HepG2 (cell line): ENCODE data around the gene HOMEZ. TPM values are rescaled to one million over a fixed set of nuclear protein-coding genes. Genes with fewer than 3 reads are reported as not detected.

Experiments used
- GABPA ChIP-seq, 2 experiments: IDR thresholded peaks; 2 replicates each; pipeline ENCODE4 v1.6.1; 2011 to 2016; ENCODE audit warnings: low read depth in 2 of 2, low read length in 1 of 2, missing biosample characterization in 1 of 2, missing genetic modification characterization in 1 of 2
- HHEX ChIP-seq: IDR thresholded peaks from 2 replicates; pipeline ENCODE4 v1.6.1; 2016; ENCODE audit warnings: control low read depth
- PAF1 ChIP-seq: IDR thresholded peaks from 2 replicates; pipeline ENCODE4 v1.6.1; 2016; ENCODE audit warnings: missing genetic modification reagents, missing compliant biosample characterization
- RFX3 ChIP-seq: IDR thresholded peaks from 2 replicates; pipeline ENCODE4 v1.6.1; 2016; ENCODE audit warnings: missing biosample characterization, missing genetic modification reagents
- SNAPC2 ChIP-seq: sonication (generic); formaldehyde crosslinking; IDR thresholded peaks from 2 replicates; pipeline ENCODE4 v1.8.1; 2022; ENCODE audit warnings: mild to moderate bottlenecking, missing genetic modification reagents
- U2AF1 ChIP-seq: fragments of 200-400 bp; formaldehyde crosslinking; optimal IDR thresholded peaks from 2 replicates; pipeline ENCODE3; 2017; ENCODE audit warnings: mild to moderate bottlenecking, low read depth, low read length
- UBTF ChIP-seq: sonication (generic); formaldehyde crosslinking; IDR thresholded peaks from 2 replicates; pipeline ENCODE4 v1.4.0; 2020; ENCODE audit warnings: mild to moderate bottlenecking, missing genetic modification reagents
- ZC3H4 ChIP-seq: sonication (generic); formaldehyde crosslinking; IDR thresholded peaks from 2 replicates; pipeline ENCODE4 v1.4.0; 2020; ENCODE audit warnings: missing genetic modification reagents, borderline replicate concordance
- ZNF446 ChIP-seq: sonication (generic); formaldehyde crosslinking; IDR thresholded peaks from 2 replicates; pipeline ENCODE4 v1.5.0; 2020; ENCODE audit warnings: mild to moderate bottlenecking, missing genetic modification reagents
- ZNF547 ChIP-seq: sonication (generic); formaldehyde crosslinking; IDR thresholded peaks from 2 replicates; pipeline ENCODE4 v1.5.1; 2020; ENCODE audit warnings: mild to moderate bottlenecking, missing genetic modification reagents
- ZSCAN21 ChIP-seq: sonication (generic); formaldehyde crosslinking; IDR thresholded peaks from 2 replicates; pipeline ENCODE4 v1.8.0; 2022; ENCODE audit warnings: mild to moderate bottlenecking, missing genetic modification reagents, moderate library complexity, borderline replicate concordance
- polyA plus RNA-seq, 8 experiments: library from polyadenylated mRNA; depleted of rRNA in 3 of 8; stranded (reverse) in 7 of 8; unstranded in 1 of 8; fragments of >200 nt; fragmentation: Illumina TruSeq in 4 of 8; extraction: Trizol in 4 of 8; gene quantifications; 2 replicates each; pipeline versions ENCODE4 v1.2.1 to v1.2.3, GENCODE V29; 2011 to 2016; ENCODE audit warnings: low read depth in 4 of 8, missing spikeins in 1 of 8, mixed read lengths in 1 of 8; ENCODE audit not compliant: insufficient read depth in 1 of 8
- total RNA-seq, 5 experiments: library from RNA; depleted of rRNA; stranded (reverse); fragments of >200 nt; fragmentation: Illumina TruSeq; extraction: Trizol; gene quantifications; 2 replicates each; pipeline ENCODE4 v1.2.3, GENCODE V29; 2016; ENCODE audit warnings: low read depth in 1 of 5
- TF ChIP-seq, protein P1 (sequence below): sonication (generic); formaldehyde crosslinking; IDR thresholded peaks from 2 replicates; pipeline ENCODE4 v1.5.1; 2020; ENCODE audit warnings: mild to moderate bottlenecking, moderate library complexity, missing genetic modification reagents
- TF ChIP-seq, protein P2 (sequence below): sonication (generic); formaldehyde crosslinking; IDR thresholded peaks from 2 replicates; pipeline ENCODE4 v1.5.1; 2020; ENCODE audit warnings: missing genetic modification reagents, mild to moderate bottlenecking, borderline replicate concordance
- TF ChIP-seq, protein P3 (sequence below): sonication (generic); formaldehyde crosslinking; IDR thresholded peaks from 2 replicates; pipeline ENCODE4 v1.5.0; 2020; ENCODE audit warnings: mild to moderate bottlenecking, missing genetic modification reagents
- TF ChIP-seq, protein P4 (sequence below): sonication (generic); formaldehyde crosslinking; IDR thresholded peaks from 2 replicates; pipeline ENCODE4 v1.4.0; 2020; ENCODE audit warnings: mild to moderate bottlenecking, low read depth, missing genetic modification reagents

The HOMEZ gene
- total and polyA plus RNA-seq, 2 of the 13 experiments (the other 11 are each of a cell fraction or from before 2014, with no cell fraction given): 14.5 to 31.8 TPM

GRCh38 chr14:23320584-23321571 lies 34.9 kb upstream of the HOMEZ start, which contains the start of gene PABPN1 (continued):
- TF ChIP-seq PAF1 (CRISPR knock-in tag): peak; percentile 98
- TF ChIP-seq HHEX (CRISPR knock-in tag): peak; percentile 54; the same call in 1 of the 2 replicates
- TF ChIP-seq, protein P1, sequence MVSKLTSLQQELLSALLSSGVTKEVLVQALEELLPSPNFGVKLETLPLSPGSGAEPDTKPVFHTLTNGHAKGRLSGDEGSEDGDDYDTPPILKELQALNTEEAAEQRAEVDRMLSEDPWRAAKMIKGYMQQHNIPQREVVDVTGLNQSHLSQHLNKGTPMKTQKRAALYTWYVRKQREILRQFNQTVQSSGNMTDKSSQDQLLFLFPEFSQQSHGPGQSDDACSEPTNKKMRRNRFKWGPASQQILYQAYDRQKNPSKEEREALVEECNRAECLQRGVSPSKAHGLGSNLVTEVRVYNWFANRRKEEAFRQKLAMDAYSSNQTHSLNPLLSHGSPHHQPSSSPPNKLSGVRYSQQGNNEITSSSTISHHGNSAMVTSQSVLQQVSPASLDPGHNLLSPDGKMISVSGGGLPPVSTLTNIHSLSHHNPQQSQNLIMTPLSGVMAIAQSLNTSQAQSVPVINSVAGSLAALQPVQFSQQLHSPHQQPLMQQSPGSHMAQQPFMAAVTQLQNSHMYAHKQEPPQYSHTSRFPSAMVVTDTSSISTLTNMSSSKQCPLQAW: peak; percentile 97
- TF ChIP-seq, protein P2, sequence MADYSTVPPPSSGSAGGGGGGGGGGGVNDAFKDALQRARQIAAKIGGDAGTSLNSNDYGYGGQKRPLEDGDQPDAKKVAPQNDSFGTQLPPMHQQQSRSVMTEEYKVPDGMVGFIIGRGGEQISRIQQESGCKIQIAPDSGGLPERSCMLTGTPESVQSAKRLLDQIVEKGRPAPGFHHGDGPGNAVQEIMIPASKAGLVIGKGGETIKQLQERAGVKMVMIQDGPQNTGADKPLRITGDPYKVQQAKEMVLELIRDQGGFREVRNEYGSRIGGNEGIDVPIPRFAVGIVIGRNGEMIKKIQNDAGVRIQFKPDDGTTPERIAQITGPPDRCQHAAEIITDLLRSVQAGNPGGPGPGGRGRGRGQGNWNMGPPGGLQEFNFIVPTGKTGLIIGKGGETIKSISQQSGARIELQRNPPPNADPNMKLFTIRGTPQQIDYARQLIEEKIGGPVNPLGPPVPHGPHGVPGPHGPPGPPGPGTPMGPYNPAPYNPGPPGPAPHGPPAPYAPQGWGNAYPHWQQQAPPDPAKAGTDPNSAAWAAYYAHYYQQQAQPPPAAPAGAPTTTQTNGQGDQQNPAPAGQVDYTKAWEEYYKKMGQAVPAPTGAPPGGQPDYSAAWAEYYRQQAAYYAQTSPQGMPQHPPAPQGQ: peak; percentile 94; the same call in 1 of the 2 replicates
- TF ChIP-seq U2AF1: peak; percentile 93
- TF ChIP-seq GABPA (IDR thresholded peaks at IDR 0.05; ENCODE audit: low read depth, low read length): no peak
- TF ChIP-seq GABPA (CRISPR knock-in tag; IDR thresholded peaks at IDR 0.05; ENCODE audit: low read depth): no peak
- TF ChIP-seq RFX3: peak; percentile 44
- TF ChIP-seq ZSCAN21: no peak; the same call in 1 of the 2 replicates
- TF ChIP-seq, protein P3, sequence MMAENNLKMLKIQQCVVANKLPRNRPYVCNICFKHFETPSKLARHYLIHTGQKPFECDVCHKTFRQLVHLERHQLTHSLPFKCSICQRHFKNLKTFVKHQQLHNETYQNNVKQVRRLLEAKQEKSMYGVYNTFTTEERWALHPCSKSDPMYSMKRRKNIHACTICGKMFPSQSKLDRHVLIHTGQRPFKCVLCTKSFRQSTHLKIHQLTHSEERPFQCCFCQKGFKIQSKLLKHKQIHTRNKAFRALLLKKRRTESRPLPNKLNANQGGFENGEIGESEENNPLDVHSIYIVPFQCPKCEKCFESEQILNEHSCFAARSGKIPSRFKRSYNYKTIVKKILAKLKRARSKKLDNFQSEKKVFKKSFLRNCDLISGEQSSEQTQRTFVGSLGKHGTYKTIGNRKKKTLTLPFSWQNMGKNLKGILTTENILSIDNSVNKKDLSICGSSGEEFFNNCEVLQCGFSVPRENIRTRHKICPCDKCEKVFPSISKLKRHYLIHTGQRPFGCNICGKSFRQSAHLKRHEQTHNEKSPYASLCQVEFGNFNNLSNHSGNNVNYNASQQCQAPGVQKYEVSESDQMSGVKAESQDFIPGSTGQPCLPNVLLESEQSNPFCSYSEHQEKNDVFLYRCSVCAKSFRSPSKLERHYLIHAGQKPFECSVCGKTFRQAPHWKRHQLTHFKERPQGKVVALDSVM: no peak; the same call in 1 of the 2 replicates
- TF ChIP-seq UBTF (CRISPR knock-in tag): peak; percentile 77
- TF ChIP-seq ZNF547 (CRISPR knock-in tag): peak; percentile 99
- TF ChIP-seq SNAPC2: peak; percentile 95
- no peak; the same call in 1 of the 2 replicates for TF ChIP-seq ZC3H4 (CRISPR knock-in tag)
- TF ChIP-seq, protein P4, sequence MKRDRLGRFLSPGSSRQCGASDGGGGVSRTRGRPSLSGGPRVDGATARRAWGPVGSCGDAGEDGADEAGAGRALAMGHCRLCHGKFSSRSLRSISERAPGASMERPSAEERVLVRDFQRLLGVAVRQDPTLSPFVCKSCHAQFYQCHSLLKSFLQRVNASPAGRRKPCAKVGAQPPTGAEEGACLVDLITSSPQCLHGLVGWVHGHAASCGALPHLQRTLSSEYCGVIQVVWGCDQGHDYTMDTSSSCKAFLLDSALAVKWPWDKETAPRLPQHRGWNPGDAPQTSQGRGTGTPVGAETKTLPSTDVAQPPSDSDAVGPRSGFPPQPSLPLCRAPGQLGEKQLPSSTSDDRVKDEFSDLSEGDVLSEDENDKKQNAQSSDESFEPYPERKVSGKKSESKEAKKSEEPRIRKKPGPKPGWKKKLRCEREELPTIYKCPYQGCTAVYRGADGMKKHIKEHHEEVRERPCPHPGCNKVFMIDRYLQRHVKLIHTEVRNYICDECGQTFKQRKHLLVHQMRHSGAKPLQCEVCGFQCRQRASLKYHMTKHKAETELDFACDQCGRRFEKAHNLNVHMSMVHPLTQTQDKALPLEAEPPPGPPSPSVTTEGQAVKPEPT (CRISPR knock-in tag): peak; percentile 91
- TF ChIP-seq ZNF446 (CRISPR knock-in tag): peak; percentile 76; the same call in 1 of the 2 replicates
